Fibroblast of skin of right biceps (primary cell): ENCODE measurements around the gene ZNRF2.
"Not testable (repeated sequence)": the region's sequence is repeated elsewhere in the genome, so short reads cannot be mapped to it uniquely, and the experiment has no call there.

Source experiments
- DNase-seq: peaks from one replicate; pipeline ENCODE4 v3.0.0-alpha.2; 2013

ZNRF2 gene

DNA sequence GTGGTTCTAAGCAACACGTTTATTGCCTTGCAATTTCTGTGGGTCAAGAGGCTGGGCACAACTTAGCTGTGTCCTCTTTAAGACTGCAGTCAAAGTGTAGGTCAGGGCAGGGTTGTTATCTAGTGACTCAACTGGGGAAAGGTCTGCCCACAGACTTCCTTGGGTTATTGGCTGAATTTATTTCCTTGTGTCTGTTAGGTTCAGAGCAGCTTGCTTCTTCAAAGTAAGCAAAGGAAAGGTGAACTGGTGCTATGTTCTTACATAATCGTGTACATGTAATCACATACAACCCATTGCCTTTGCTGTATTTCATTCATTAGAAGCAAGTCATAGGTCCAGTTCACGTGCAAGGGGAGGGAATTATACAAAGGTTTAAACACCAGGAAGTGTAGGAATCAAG is 5.9 kb downstream of the ZNRF2 start:
- DNase-seq, result not testable (repeated sequence)

- not testable (repeated sequence) for DNase-seq
Observed at GRCh38 chr7:30292416-30293038, 8.1 kb downstream of the ZNRF2 start.

DNA sequence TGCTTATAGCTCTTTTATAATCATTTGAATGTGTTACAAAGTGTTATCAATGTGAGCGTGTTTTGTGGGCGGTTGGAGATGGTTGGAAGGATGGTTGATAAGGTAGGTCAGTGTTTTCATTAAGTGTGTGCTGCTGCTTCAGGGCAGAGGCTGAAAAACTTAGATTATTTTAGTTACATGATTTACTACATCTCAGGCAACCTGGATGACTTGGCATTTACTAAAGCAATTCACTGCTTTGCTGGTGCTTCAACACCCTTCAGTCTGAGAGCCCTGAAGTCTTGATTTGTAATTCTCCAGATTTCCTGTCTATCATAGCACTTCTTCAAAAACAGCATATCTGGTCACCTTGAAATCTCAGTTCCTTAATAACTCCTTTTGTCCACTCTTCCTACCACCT is 11.9 kb downstream of the ZNRF2 start:
- DNase-seq, result not testable (repeated sequence)

DNA sequence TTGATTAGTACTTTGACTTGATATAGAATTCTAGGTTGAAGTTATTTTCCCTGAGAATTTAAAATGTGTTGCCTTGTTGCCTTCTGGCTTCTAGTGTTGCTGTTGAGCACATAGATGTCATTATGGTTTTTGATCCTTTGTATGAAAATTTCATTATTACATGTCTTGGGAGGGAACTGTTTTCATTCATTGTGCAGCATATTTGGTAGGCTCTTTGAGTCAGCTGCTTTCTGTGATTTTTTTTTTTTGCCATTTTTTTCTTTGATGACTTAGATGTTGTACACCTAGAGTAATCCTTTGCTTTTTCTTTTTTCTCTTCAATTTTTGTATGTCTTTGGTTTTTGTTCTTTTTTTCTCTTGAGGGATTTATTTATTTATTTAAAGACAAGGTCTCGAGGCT is 13.1 kb downstream of the ZNRF2 start:
- DNase-seq, result not testable (repeated sequence)

- not testable (repeated sequence) for DNase-seq
Observed at GRCh38 chr7:30298409-30298808, 14.0 kb downstream of the ZNRF2 start.

- DNase-seq, result no peak
Observed at GRCh38 chr7:30301751-30302150, 17.4 kb downstream of the ZNRF2 start.

DNA sequence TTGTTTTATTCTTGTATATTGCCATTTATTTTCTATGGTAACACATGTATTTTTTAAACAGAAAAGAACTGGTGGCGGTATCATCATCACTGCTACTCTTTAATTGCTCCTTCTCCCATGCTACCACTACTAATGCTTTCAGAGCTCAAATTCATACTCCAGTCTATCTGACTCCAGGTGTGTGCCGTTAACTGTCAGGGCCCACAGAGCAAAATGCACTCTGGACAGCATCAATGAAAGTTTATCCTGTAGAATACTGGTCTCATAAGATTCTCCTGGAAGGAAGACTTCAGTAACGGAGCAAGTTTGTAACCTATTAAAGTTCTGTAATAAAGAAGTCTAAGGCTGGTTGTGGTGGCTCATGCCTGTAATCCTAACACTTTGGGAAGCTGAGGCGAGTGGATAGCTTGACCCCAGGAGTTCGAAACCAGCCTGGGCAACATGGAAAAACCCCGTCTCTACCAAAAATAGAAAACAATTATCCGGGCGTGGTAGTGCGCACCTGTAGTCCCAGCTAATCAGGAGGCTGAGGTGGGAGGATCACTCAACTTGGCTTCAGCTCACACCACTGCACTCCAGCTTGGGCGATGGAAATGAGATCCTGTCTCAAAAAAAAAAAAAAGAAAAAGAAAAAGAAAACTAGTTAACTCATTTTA is 18.4 kb downstream of the ZNRF2 start:
- DNase-seq, result no peak

GRCh38 chr7:30303312-30304039 is 19.1 kb downstream of the ZNRF2 start:
- DNase-seq, result no peak

DNA sequence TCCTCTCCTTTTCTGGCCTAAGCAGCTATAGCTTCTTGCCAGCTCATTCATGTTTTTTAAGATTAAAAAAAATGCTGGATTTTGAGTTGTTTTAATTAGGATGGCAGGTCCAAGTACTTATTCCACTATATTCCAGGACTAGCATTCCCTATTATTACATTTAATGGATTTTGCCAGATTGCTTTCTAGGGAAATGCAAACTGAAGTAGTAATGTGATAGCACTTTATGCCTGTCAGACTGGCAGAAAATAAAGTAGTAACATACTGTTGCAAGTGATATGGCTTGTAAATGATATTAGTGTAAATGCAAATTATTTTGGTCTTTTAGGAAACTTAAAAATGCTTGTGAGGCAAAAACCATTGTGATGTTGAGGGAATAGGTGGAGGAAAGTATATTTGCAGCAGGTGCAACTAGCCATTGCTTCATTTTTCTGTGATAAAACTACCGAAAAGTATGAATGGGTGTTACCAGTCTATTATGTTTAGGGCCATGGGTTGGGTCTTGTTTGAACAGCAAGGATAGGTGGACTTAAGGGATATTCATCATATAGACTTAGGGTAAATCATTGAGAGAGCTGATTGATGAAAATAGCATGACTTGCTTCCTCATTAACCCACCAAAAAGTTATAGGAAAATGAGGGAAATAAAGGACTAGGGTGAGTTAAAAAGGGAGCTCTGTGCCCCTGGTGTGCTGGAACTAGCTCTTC is 19.9 kb downstream of the ZNRF2 start:
- no peak for DNase-seq

DNA sequence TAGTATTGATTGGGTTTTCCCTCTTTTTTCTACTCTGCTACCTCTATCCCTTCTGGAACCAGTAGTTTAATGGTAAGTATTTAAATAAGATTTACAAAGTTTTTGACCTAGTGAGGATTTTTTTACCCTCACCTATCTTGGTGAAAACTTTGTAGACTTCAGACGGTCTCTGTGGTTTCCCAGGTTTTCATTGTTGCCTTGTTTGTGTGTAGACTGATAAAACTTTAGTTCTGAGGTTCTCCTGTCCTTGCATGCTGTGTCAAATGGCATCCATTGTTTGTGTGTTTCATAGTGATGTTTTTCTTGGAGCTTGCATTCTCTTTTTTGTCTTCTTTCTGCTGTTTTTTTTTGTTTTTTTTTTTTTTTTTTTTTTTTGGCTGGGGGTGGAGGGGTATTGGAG is 22.6 kb downstream of the ZNRF2 start:
- DNase-seq, result no peak

GRCh38 chr7:30308389-30308788 is 24.0 kb downstream of the ZNRF2 start:
- peak; percentile 10 for DNase-seq

DNA sequence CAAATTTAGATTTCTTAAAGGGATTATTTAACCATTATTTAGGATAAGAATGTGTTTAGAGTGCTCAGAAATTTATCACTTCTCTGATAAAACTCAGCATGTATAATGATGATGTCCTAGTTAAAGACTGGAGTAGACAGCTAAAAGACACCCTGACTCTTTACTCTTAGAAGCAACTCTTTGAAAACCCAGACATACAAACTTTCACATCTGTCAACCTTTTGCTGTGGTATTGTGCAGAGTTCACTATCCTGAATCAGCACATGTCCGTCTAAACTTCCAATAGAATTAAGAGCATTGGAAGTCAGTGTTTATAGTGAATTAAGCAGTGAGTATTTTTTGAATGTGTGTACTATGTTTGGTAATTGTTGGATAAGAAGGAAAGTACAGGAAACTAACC is 24.9 kb downstream of the ZNRF2 start:
- DNase-seq, result no peak

GRCh38 chr7:30309842-30310435 is 25.5 kb downstream of the ZNRF2 start:
- DNase-seq, result no peak

DNA sequence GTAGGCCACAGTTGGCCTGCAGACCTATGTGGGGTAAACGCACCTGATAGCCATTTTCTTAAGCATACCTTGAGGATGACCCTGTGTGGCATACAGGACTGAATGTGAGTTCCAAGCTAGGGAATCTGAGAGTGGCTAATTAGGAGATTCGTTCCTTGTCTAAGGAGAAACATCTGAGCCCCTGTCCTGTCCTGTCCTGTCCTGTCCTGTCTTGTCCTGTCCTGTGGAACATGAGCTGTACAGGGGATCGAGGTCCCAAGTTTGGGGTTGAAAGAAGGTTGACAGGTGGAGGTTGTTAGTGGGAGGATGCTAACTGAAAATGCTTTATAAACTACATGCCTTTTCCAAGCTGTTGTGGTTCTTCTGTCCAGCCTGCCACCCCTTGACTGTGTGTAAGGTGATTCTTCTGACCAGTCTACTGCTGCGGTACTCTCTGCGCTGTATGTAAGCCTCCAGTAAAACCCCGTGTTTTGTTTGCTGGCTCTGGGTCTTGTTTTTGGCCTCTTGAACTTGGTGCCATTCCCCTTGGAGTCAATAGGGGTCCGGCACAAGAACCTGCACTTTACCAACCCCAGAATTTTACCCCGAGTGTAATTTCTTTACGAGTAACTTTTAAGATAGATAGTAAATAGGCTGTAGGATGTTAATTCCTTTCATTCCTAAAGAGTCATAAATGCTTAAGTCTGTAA is 26.4 kb downstream of the ZNRF2 start:
- no peak for DNase-seq

DNA sequence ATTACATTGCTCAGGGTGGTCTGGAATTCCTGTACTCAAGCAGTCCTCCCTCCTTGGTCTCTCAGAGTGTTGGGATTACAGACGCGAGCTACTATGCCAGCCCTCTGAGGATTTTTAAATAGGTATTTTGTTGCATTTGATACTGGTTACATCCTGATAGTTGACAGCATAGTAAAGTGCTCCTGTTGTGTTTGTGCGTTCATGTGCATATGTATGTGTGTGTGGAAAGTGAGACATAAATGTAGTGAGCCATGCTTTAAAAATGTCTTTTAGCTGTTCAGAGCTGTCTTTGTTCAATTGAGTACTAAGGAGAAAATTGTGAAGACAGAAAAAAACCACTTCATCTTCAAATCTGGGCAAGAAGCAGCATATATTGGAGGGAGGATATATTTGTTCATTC is 27.8 kb downstream of the ZNRF2 start:
- no peak for DNase-seq

DNA sequence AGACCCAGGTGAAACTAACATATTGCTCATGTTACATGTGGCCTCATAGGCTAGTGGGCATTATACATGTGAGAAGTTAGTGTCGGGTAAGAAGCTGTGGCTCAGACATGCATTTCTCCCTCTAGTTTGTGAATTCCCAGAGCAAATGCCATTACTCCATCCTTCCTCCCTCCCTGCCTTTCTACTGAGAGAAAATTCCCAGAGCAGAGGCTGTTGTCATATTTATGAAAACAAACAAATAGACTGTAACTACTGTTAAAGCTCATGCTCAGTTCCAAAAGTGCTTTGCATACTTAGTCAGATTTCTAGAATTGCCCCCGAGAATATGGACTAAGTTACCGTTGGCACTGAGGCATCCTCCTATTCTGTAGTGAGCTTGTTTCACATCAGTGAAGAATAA is 29.0 kb downstream of the ZNRF2 start:
- no peak for DNase-seq

- DNase-seq, result no peak
Observed at GRCh38 chr7:30313793-30314192, 29.4 kb downstream of the ZNRF2 start.

- no peak for DNase-seq
Observed at GRCh38 chr7:30315589-30315988, 31.2 kb downstream of the ZNRF2 start.

DNA sequence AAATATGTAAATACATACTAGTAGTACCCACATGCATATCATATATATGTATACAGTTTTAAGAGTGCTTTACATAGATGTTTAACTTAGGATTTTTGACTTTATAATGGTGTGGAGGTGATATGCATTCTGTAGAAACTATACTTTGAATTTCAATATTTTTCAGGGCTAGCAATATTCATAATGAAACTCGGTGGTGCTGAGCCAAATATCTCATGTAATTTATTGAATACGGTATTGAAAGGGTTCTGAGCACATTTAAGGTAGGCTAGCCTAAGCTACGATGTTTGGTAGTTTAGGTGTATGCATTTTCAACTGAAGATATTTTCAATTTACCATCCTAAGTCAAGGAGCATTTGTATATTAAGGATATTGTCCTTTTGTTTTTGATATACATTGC is 36.0 kb downstream of the ZNRF2 start:
- DNase-seq, result no peak

- DNase-seq, result peak; percentile 25
Observed at GRCh38 chr7:30321089-30321881, 36.9 kb downstream of the ZNRF2 start.

DNA sequence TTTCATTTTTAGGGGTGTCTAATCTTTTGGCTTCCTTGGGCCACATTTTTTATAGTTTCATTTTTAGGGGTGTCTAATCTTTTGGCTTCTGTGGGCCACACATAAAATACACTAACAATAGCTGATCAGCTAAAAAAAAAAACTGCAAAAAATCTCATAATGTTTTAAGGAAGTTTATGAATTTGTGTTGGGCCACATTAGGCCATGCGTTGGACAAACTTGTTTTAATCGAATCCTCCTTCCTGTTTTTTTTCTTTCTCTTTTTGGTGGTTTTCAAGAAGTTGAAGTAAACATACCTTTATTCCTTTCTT is 37.4 kb downstream of the ZNRF2 start:
- no peak for DNase-seq
